B cell (primary cell): Measurements from ENCODE around the gene MRPS27.

ENCODE experiments used
- CTCF ChIP-seq: fragments of 200-600 bp; IDR thresholded peaks from one replicate; pipeline ENCODE4 v1.8.0; 2022; ENCODE audit warnings: antibody characterized with exemption, mild to moderate bottlenecking
- EZH2 ChIP-seq: IDR thresholded peaks from 2 replicates; pipeline ENCODE4 v1.6.1; 2012; ENCODE audit warnings: borderline replicate concordance, low read depth, mild to moderate bottlenecking, moderate library complexity, low read length; ENCODE audit not compliant: insufficient read depth, poor library complexity, severe bottlenecking

- no peak for TF ChIP-seq CTCF
- TF ChIP-seq EZH2, result no peak
These were observed 110.6 kb downstream of the MRPS27 start for GRCh38 chr5:72209147-72210115.
